Tibial artery (tissue), 4 donors: ENCODE data around the gene NPPC.
"Not testable (repeated sequence)": the region's sequence is repeated elsewhere in the genome, so short reads cannot be mapped to it uniquely, and the experiment has no call there.

Experiments
- DNase-seq, 2 donors: peaks; one replicate each; pipeline ENCODE4 v3.0.0-alpha.2; 2019
- H3K27ac ChIP-seq, 2 donors: fragments of 200-600 bp; sonication (generic) in 1 of 2; 1 replicate in 1 of 2; 2 replicates in 1 of 2; pipeline ENCODE4 v1.5.1; 2018 to 2019; ENCODE audit warnings: mild to moderate bottlenecking in 1 of 2
- H3K27me3 ChIP-seq, 2 donors: fragments of 200-600 bp; sonication (generic) in 1 of 2; one replicate each; pipeline versions ENCODE4 v1.5.1 to v1.6.0; 2016 to 2019
- H3K36me3 ChIP-seq, 3 donors: fragments of 200-600 bp; sonication (generic) in 2 of 3; one replicate each; pipeline ENCODE4 v1.5.1; 2016 to 2019; ENCODE audit warnings: mild to moderate bottlenecking in 2 of 3
- H3K4me1 ChIP-seq, 4 donors: fragments of 200-600 bp; sonication (generic) in 2 of 4; 1 replicate in 3 of 4; 2 replicates in 1 of 4; pipeline ENCODE4 v1.5.1; 2016 to 2019
- H3K4me3 ChIP-seq, 2 donors: fragments of 200-600 bp; sonication (generic) in 1 of 2; 1 replicate in 1 of 2; 2 replicates in 1 of 2; pipeline ENCODE4 v1.5.1; 2018 to 2019; ENCODE audit warnings: mild to moderate bottlenecking in 2 of 2
- H3K9me3 ChIP-seq, 3 donors: fragments of 200-600 bp; sonication (generic) in 1 of 3; one replicate each; pipeline ENCODE4 v1.5.1; 2016 to 2019
- CTCF ChIP-seq, 2 experiments: fragments of 200-600 bp in 1 of 2; fragments of 450-650 bp in 1 of 2; IDR thresholded peaks; one replicate each; pipeline ENCODE4 v1.5.1; 2017 to 2019; ENCODE audit warnings: antibody characterized with exemption in 2 of 2, mild to moderate bottlenecking in 1 of 2, moderate library complexity in 1 of 2
- intact Hi-C: fragments of 100-400 bp; cut with DNase I; formaldehyde crosslinking; loops from one replicate; pipeline ENCODE4 v1.15.0; 2023; ENCODE audit warnings: low total_unique reads

Gene NPPC

DNA sequence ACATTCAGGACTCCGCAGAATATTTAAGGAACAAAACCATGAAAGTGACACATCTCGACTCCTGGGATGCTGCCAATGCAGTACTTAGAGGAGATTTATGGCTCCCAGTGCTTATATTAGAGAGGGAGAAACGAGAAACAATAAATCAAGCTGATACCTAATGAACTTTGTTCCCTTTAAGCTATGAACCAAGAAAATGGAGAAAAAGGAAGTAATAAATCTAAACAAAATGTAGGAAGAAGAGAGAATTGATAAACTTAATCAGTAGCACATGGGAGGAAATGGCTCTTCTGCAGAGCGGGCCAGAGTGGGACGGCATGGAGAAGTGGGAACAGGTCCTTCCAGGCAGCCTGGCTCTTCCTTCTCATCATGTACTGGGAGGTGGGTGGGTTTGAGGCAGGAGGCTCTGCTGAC is 42.7 kb downstream of the NPPC start:
- H3K27me3 ChIP-seq: peaks cover 0 to 41% of the 10 kb centered on the region in 2 donors
- H3K27ac ChIP-seq: no peak overlapping the region
- H3K4me3 ChIP-seq: no peak overlapping the region
- no peak for DNase-seq
- peaks cover 0 to 7% (median 0%) of the 10 kb centered on the region in 4 donors for H3K4me1 ChIP-seq
- intact Hi-C loops: no loop called here
- peaks cover 0 to 6% (median 0%) of the 10 kb centered on the region in 3 donors for H3K9me3 ChIP-seq
- TF ChIP-seq CTCF (IDR thresholded peaks at IDR 0.05): no peak
- no peaks in the 10 kb centered on the region for H3K36me3 ChIP-seq

- Histone ChIP-seq H3K27ac (no peak overlapping the region), H3K27me3 (peaks cover 0 to 38% of the 10 kb centered on the region in 2 donors), H3K4me1 (peaks cover 0 to 7% (median 0%) of the 10 kb centered on the region in 4 donors), H3K9me3 (peaks cover 0 to 6% (median 0%) of the 10 kb centered on the region in 3 donors), H3K4me3 (no peak overlapping the region), H3K36me3 (no peaks in the 10 kb centered on the region)
- DNase-seq: no peak
- no peak for TF ChIP-seq CTCF (IDR thresholded peaks at IDR 0.05)
- intact Hi-C loops: no loop called here
Measured at GRCh38 chr2:231882646-231883045, 43.5 kb downstream of the NPPC start.

- H3K9me3 ChIP-seq, H3K27ac ChIP-seq, H3K36me3 ChIP-seq, H3K4me3 ChIP-seq, H3K4me1 ChIP-seq, intact Hi-C loops, DNase-seq: not testable (repeated sequence)
- H3K27me3 ChIP-seq: peaks cover 0 to 25% of the 10 kb centered on the region in 2 donors
Measured at GRCh38 chr2:231880371-231880770, 45.8 kb downstream of the NPPC start.

- no peak for DNase-seq
- intact Hi-C loops: no loop called here
- Histone ChIP-seq H3K4me1 (peaks cover 0 to 7% (median 0%) of the 10 kb centered on the region in 4 donors), H3K27me3 (peaks cover 0 to 23% of the 10 kb centered on the region in 2 donors), H3K9me3 (no peaks in the 10 kb centered on the region), H3K4me3 (no peak overlapping the region), H3K36me3 (no peaks in the 10 kb centered on the region), H3K27ac (no peak overlapping the region)
- TF ChIP-seq CTCF (IDR thresholded peaks at IDR 0.05): no peak
Measured at GRCh38 chr2:231879216-231879615, 47.0 kb downstream of the NPPC start.

DNA sequence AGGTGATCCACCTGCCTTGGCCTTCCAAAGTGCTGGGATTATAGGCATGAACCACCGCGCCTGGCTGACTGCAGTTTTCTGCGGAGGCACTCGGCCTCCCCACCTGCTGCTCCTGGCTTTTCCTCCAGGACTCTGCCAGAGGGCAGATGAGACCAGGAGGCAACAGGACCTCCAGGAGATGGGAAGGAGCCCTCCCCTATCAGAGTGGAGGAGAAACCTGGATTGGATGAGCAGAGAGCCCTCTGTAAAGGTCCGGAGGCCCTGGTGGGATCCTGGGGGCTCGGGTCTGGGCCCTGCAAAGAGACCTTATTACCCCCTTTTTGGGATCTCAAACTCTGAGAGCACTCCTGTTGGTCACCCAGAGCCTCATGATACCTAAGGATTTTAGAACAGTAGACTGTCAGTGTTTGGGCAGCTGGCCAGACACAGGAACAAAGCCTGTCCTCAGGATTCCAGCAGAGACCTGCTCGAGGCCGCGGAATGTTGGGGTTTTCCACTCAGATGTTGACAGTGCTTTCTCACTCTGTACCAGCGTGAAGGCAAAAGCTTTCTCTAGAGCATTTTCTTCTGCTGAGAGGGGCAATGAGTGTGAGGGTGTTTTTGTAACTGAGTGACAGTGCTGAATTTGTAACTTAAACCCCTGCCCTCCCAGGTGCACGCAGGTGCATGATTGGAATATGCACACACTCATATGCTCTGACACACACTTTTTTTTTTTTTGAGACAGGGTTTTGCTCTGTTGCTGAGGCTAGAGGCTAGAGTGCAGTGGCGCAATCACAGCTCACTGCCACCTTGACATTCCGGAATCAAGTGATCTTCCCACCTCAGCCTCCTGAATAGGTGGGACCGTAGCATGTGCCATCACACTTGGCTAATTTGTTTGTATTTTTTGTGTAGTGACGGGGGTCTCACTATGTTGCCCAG is 48.4 kb downstream of the NPPC start:
- no peak for TF ChIP-seq CTCF (IDR thresholded peaks at IDR 0.05)

GRCh38 chr2:231874944-231875343 is 51.3 kb downstream of the NPPC start:
- intact Hi-C loops: no loop called here
- Histone ChIP-seq H3K4me1 (no peaks in the 10 kb centered on the region), H3K27me3 (peaks cover 0 to 20% of the 10 kb centered on the region in 2 donors), H3K4me3 (no peak overlapping the region), H3K9me3 (no peaks in the 10 kb centered on the region), H3K36me3 (no peaks in the 10 kb centered on the region), H3K27ac (no peak overlapping the region)
- TF ChIP-seq CTCF (IDR thresholded peaks at IDR 0.05): no peak
- no peak for DNase-seq

More for the DNA sequence above, 48.4 kb downstream of the NPPC start:
- Histone ChIP-seq H3K36me3 (no peaks in the 10 kb centered on the region), H3K4me1 (no peaks in the 10 kb centered on the region), H3K9me3 (no peaks in the 10 kb centered on the region), H3K27me3 (peaks cover 0 to 22% of the 10 kb centered on the region in 2 donors), H3K4me3 (no peak overlapping the region), H3K27ac (no peak overlapping the region)
- intact Hi-C loops: no loop called here
- DNase-seq: no peak
